Gastrocnemius medialis (tissue), 4 donors: ENCODE results near the gene PRR36. TPM values are rescaled to one million over a fixed set of nuclear protein-coding genes. Genes with fewer than 3 reads are reported as not detected.

Source experiments
- ATAC-seq, 2 donors: fragments of 150-250 bp; one replicate each; pipeline ENCODE4 v1.9.1; 2016
- DNase-seq, 2 donors: peaks; one replicate each; pipeline ENCODE4 v3.0.0-alpha.2; 2019
- H3K27ac ChIP-seq, 4 donors: fragments of 200-600 bp; sonication (generic); 1 replicate in 1 of 4; 2 replicates in 3 of 4; pipeline ENCODE4 v1.5.1; 2016 to 2018; ENCODE audit warnings: mild to moderate bottlenecking in 2 of 4, moderate library complexity in 1 of 4
- H3K27me3 ChIP-seq, 3 donors: fragments of 200-600 bp; sonication (generic) in 2 of 3; 1 replicate in 1 of 3; 2 replicates in 2 of 3; pipeline versions ENCODE4 v1.5.1 to v1.6.0; 2016 to 2019; ENCODE audit warnings: mild to moderate bottlenecking in 1 of 3, moderate library complexity in 1 of 3
- H3K36me3 ChIP-seq, 2 donors: fragments of 200-600 bp; sonication (generic) in 1 of 2; one replicate each; pipeline ENCODE4 v1.5.1; 2017 to 2018
- H3K4me1 ChIP-seq, 2 donors: fragments of 200-600 bp; sonication (generic) in 1 of 2; one replicate each; pipeline ENCODE4 v1.5.1; 2016 to 2017; ENCODE audit warnings: mild to moderate bottlenecking in 2 of 2
- H3K4me3 ChIP-seq, 4 donors: fragments of 200-600 bp; sonication (generic) in 3 of 4; 1 replicate in 1 of 4; 2 replicates in 3 of 4; pipeline ENCODE4 v1.5.1; 2016 to 2019; ENCODE audit warnings: mild to moderate bottlenecking in 2 of 4
- H3K9me3 ChIP-seq, 3 donors: fragments of 200-600 bp; sonication (generic) in 2 of 3; 1 replicate in 1 of 3; 2 replicates in 2 of 3; pipeline ENCODE4 v1.5.1; 2016 to 2019
- CTCF ChIP-seq, 5 experiments: fragments of 450-650 bp in 3 of 5; fragments of 200-600 bp in 2 of 5; sonication (generic) in 2 of 5; IDR thresholded peaks in 4 of 5; conservative IDR thresholded peaks in 1 of 5; 1 replicate in 4 of 5; 2 replicates in 1 of 5; pipeline ENCODE4 v1.5.1; 2016 to 2019; ENCODE audit warnings: antibody characterized with exemption in 5 of 5, mild to moderate bottlenecking in 3 of 5, moderate library complexity in 3 of 5
- POLR2A ChIP-seq, 2 donors: fragments of 450-650 bp; IDR thresholded peaks; one replicate each; pipeline ENCODE4 v1.6.1; 2017; ENCODE audit warnings: antibody characterized with exemption in 2 of 2, mild to moderate bottlenecking in 2 of 2, moderate library complexity in 2 of 2
- in situ Hi-C, 4 donors: fragments of 200-750 bp; cut with MboI; loops; one replicate each; pipeline versions ENCODE4 v1.15.0 to v1.8.0; 2017; ENCODE audit warnings: low sequenced_read_pairs in 4 of 4
- intact Hi-C: fragments of 100-400 bp; cut with DNase I; formaldehyde crosslinking; loops from one replicate; pipeline ENCODE4 v1.15.1; 2023; ENCODE audit warnings: low total_unique reads
- total RNA-seq, 4 donors: library from RNA; depleted of rRNA; stranded (reverse); fragments of >200 nt; gene quantifications; one replicate each; pipeline versions ENCODE4 v1.1.0 to v1.2.3, GENCODE V29; 2016

Gene PRR36
- total RNA-seq, 4 donors from 2014 or later = not detected

GRCh38 chr19:7910321-7911161 lies 36.4 kb upstream of the PRR36 start:
- H3K27ac ChIP-seq = no peak overlapping the region
- no peaks in the 10 kb centered on the region for H3K9me3 ChIP-seq
- H3K4me3 ChIP-seq = no peak overlapping the region
- TF ChIP-seq POLR2A (IDR thresholded peaks at IDR 0.05) (no peak), CTCF (IDR thresholded peaks at IDR 0.05 in 4 of 5, conservative IDR thresholded peaks at IDR 0.05 in 1 of 5) (no peak)
- ATAC-seq (no peak), DNase-seq (no peak)
- in situ Hi-C loops (no loop called here), intact Hi-C loops (no loop called here)
- H3K27me3 ChIP-seq = peaks cover 9 to 12% (median 11%) of the 10 kb centered on the region in 3 donors
- H3K4me1 ChIP-seq = peaks cover under 1 to 15% of the 10 kb centered on the region in 2 donors
- peaks cover 0 to 48% of the 10 kb centered on the region in 2 donors for H3K36me3 ChIP-seq

- Histone ChIP-seq H3K4me3 (no peak overlapping the region), H3K27ac (no peak overlapping the region), H3K4me1 (peaks cover 10 to 22% of the 10 kb centered on the region in 2 donors), H3K36me3 (peaks cover 0 to 51% of the 10 kb centered on the region in 2 donors), H3K27me3 (peaks cover 0 to 2% (median 2%) of the 10 kb centered on the region in 3 donors), H3K9me3 (no peaks in the 10 kb centered on the region)
- DNase-seq (no peak), ATAC-seq (no peak)
- in situ Hi-C loops (no loop called here), intact Hi-C loops (loop anchor here (10.0 kb wide), 1 partner anchor 605 kb away; the partner anchor contains the start of gene ZNF414)
- no peak for TF ChIP-seq POLR2A (IDR thresholded peaks at IDR 0.05)
- no peak for TF ChIP-seq CTCF (IDR thresholded peaks at IDR 0.05 in 4 of 5, conservative IDR thresholded peaks at IDR 0.05 in 1 of 5)
These were observed 35.4 kb upstream of the PRR36 start for GRCh38 chr19:7909471-7910067.

GRCh38 chr19:7908742-7909461 lies 34.7 kb upstream of the PRR36 start:
- intact Hi-C loops = loop anchor here (10.0 kb wide), 1 partner anchor 606 kb away; the partner anchor contains the start of gene ZNF414
- Histone ChIP-seq H3K4me3 (no peak overlapping the region), H3K36me3 (peaks cover 0 to 51% of the 10 kb centered on the region in 2 donors), H3K27me3 (no peaks in the 10 kb centered on the region), H3K9me3 (no peaks in the 10 kb centered on the region), H3K27ac (no peak overlapping the region), H3K4me1 (peaks cover 13 to 23% of the 10 kb centered on the region in 2 donors)
- ATAC-seq (no peak), DNase-seq (no peak)
- TF ChIP-seq CTCF (IDR thresholded peaks at IDR 0.05 in 4 of 5, conservative IDR thresholded peaks at IDR 0.05 in 1 of 5) (no peak), POLR2A (IDR thresholded peaks at IDR 0.05) (no peak)
- in situ Hi-C loops = no loop called here

- ATAC-seq = no peak
- TF ChIP-seq CTCF (IDR thresholded peaks at IDR 0.05 in 4 of 5, conservative IDR thresholded peaks at IDR 0.05 in 1 of 5) (no peak), POLR2A (IDR thresholded peaks at IDR 0.05) (no peak)
- no peaks in the 10 kb centered on the region for H3K27me3 ChIP-seq
- peaks cover 0 to 49% of the 10 kb centered on the region in 2 donors for H3K36me3 ChIP-seq
- intact Hi-C loops = loop anchor here (10.0 kb wide), 1 partner anchor 607 kb away; the partner anchor contains the start of gene ZNF414
- in situ Hi-C loops = no loop called here
- no peaks in the 10 kb centered on the region for H3K9me3 ChIP-seq
- H3K27ac ChIP-seq = no peak overlapping the region
- H3K4me3 ChIP-seq = no peak overlapping the region
- peaks cover 13 to 23% of the 10 kb centered on the region in 2 donors for H3K4me1 ChIP-seq
- no peak for DNase-seq
These were observed 34.0 kb upstream of the PRR36 start for GRCh38 chr19:7908078-7908699.
